ENCODE data around the gene ODAD3.

DNA sequence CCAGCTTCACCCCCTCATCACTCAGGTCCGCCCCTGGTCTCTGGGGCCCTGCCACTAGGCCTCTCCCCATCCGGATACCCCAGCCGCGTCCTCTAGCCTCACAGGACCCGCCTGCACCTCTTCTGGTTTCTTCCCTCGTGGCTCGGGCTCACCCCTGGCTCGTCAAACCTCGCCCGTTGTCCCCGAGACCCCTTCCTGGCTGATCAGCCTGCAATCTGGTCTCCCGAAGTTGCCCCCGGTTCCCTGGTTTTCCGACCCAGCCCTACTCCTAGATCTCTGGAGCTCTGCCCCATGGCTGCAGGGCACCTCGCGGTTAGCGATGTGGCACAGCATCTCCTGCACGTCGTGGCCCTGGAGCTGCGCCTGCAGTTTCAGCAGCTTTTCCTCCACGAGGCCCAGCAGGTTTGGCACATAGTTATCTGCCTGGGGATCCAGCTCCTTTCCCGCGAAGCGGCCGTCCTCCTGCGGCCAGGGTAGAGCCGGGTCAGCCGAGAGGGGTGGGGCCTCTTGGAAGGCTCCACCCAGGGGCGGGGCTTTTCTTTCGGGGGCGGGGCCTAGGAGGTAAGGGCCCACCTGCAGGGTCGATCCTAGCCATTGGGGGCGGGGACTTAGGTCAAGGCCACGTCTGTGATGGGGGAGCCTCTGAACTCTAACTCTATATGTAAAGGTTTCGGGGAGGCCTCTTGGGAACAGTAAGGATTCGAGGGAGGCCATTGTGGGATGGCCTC is 13.4 kb downstream of the ODAD3 start:
- TF ChIP-seq EZH2 (IDR thresholded peaks at IDR 0.05; ENCODE audit: insufficient read depth, poor library complexity, severe bottlenecking) (no peak), EZH2phosphoT487 (IDR thresholded peaks at IDR 0.05; ENCODE audit: insufficient read depth, low read depth) (no peak)
